Measurements from ENCODE around the gene SLC9A9. TPM values are rescaled to one million over a fixed set of nuclear protein-coding genes. Genes with fewer than 3 reads are reported as not detected.

SLC9A9 gene
- total RNA-seq, 4 donors from 2014 or later: 2.1 to 40.4 (median 7.2) TPM

- H3K27me3 ChIP-seq: no peaks in the 10 kb centered on the region
- H3K36me3 ChIP-seq: no peaks in the 10 kb centered on the region
- H3K9me3 ChIP-seq: no peaks in the 10 kb centered on the region
- no peaks in the 10 kb centered on the region for H3K4me1 ChIP-seq
- TF ChIP-seq POLR2A (IDR thresholded peaks at IDR 0.05) (no peak), CTCF (IDR thresholded peaks at IDR 0.05) (no peak)
- H3K4me3 ChIP-seq: no peak overlapping the region
- no peak for DNase-seq
- no peak overlapping the region for H3K27ac ChIP-seq
These were observed 379.1 kb downstream of the SLC9A9 start for GRCh38 chr3:143469159-143469558.

- no peak overlapping the region for H3K4me3 ChIP-seq
- no peaks in the 10 kb centered on the region for H3K9me3 ChIP-seq
- H3K4me1 ChIP-seq: no peaks in the 10 kb centered on the region
- DNase-seq: no peak
- TF ChIP-seq CTCF (IDR thresholded peaks at IDR 0.05): no peak
- TF ChIP-seq POLR2A (IDR thresholded peaks at IDR 0.05): no peak
- H3K27me3 ChIP-seq: no peaks in the 10 kb centered on the region
- no peaks in the 10 kb centered on the region for H3K36me3 ChIP-seq
- H3K27ac ChIP-seq: no peak overlapping the region
These were observed 382.6 kb downstream of the SLC9A9 start for GRCh38 chr3:143465666-143466065.

- DNase-seq: no peak
- Histone ChIP-seq H3K36me3 (no peaks in the 10 kb centered on the region), H3K27ac (no peak overlapping the region), H3K27me3 (no peaks in the 10 kb centered on the region), H3K9me3 (no peaks in the 10 kb centered on the region), H3K4me3 (no peak overlapping the region), H3K4me1 (no peaks in the 10 kb centered on the region)
- TF ChIP-seq POLR2A (IDR thresholded peaks at IDR 0.05): no peak
- TF ChIP-seq CTCF (IDR thresholded peaks at IDR 0.05): no peak
These were observed 383.4 kb downstream of the SLC9A9 start for GRCh38 chr3:143464850-143465249.

GRCh38 chr3:143455480-143455879 lies 392.8 kb downstream of the SLC9A9 start:
- TF ChIP-seq CTCF (IDR thresholded peaks at IDR 0.05) (no peak), POLR2A (IDR thresholded peaks at IDR 0.05) (no peak)
- no peak for DNase-seq
- H3K36me3 ChIP-seq: no peaks in the 10 kb centered on the region
- H3K27me3 ChIP-seq: no peaks in the 10 kb centered on the region
- H3K4me3 ChIP-seq: no peak overlapping the region
- no peak overlapping the region for H3K27ac ChIP-seq
- H3K9me3 ChIP-seq: no peaks in the 10 kb centered on the region
- H3K4me1 ChIP-seq: peaks cover 0 to 3% (median 0%) of the 10 kb centered on the region in 4 donors

- Histone ChIP-seq H3K27me3 (no peaks in the 10 kb centered on the region), H3K27ac (no peak overlapping the region), H3K9me3 (no peaks in the 10 kb centered on the region), H3K36me3 (no peaks in the 10 kb centered on the region), H3K4me1 (peaks cover 0 to 3% (median 0%) of the 10 kb centered on the region in 4 donors), H3K4me3 (no peak overlapping the region)
- TF ChIP-seq POLR2A (IDR thresholded peaks at IDR 0.05) (no peak), CTCF (IDR thresholded peaks at IDR 0.05) (no peak)
- no peak for DNase-seq
These were observed 397.6 kb downstream of the SLC9A9 start for GRCh38 chr3:143450632-143451031.

GRCh38 chr3:143447491-143447890 lies 400.8 kb downstream of the SLC9A9 start:
- Histone ChIP-seq H3K27ac (no peak overlapping the region), H3K36me3 (no peaks in the 10 kb centered on the region), H3K4me1 (peaks cover 0 to 6% (median 2%) of the 10 kb centered on the region in 4 donors), H3K4me3 (no peak overlapping the region), H3K9me3 (no peaks in the 10 kb centered on the region), H3K27me3 (no peaks in the 10 kb centered on the region)
- no peak for DNase-seq
- TF ChIP-seq CTCF (IDR thresholded peaks at IDR 0.05) (no peak), POLR2A (IDR thresholded peaks at IDR 0.05) (no peak)
